Stimulated activated naive CD4-positive, alpha-beta T cell treated with Interleukin-2 at 50 U/mL for 16 hours (primary cell): ENCODE measurements around the gene FGD4.

Experiments used
- DNase-seq: peaks from one replicate; lab custom pipeline; 2025; lab: John Stamatoyannopoulos, UW

The FGD4 gene

DNA sequence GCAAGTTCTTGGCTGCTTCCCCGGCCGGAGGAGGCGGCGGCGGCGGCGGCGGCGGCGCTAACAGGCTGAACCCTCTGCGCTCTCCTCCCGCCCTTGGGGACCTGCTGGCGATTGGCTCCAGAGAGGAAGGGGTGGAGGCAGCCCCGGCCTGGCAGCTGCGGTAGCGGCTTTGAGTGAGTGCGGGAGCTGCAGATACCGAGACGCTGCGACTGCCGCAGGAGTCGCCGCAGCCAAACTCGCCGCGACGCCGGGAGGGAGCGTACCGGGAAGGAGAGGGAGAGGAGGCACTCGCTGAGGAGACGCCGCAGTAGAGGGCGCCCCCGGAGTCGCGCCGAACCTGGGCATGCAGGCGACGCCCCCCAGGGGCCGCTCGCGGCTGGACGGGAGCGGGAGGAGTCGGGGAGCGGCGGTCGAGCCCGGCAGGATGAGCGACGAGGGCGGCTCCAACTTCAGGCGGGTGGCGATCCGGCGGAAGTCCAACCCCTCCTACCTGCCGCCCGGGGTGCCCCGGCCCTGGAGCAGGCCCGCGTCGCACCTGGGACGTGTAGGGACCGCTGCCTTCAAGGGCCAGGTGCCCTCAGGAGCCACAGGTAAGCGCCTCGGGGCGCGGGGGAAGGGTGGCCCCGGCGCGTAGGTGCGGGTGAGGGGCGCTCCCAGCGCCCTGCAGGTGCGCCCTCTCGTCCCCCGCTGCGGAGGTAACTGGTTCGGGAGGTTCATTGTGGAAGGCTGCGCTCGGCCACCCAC is at the start of gene FGD4:
Gene FGD4, plus strand, starts transcription at position 189 of the 744 bp plus-strand sequence.
- DNase-seq, result peak; percentile 41

DNA sequence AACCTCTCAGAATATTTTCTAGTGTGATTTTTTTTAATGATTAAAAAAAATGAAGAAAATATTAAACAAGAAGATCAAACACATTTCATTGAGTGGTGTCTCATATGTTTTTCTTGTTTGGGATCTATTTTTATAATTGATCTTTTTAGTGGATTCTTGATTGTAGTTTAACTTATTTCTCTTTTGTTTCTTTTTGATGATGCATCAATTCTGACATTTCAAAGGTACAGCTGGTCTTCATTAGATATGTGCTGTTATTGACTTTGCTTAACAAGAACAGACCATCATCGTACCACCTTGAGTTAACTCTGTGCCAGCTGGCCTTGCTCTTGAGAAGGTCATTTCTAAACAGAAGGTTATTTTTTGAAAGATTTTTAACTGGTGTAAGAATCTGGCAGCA is 45.8 kb upstream of the FGD4 start:
- DNase-seq, result no peak

DNA sequence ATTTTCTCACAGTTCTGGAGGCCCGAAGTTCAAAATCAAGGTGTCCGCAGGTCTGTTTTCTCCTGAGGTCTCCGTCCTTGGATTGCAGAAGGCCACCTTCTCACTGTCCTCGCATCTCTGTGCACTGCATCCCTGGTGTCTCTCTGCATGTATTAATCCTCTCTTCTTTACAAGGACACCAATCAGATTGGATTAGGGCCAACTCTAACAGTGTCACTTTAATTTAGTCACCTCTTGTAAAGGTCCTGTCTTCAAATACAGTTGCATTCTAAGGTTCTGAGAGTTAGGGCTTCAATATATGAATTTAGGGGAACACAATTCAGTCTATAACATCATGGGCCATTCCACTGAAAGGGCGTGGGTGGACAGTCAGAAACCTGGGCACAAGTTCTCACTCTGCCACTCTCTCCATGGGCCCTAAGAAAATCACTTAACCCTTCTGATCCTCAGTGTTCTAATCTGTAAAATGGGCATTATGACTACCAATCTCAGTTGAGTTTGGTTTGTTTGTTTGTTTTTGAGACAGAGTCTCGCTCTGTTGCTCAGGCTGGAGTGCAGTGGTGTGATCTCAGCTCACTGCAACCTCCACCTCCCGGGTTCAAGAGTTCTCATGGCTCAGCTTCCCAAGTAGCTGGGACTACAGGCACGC is 41.6 kb upstream of the FGD4 start:
- no peak for DNase-seq

DNA sequence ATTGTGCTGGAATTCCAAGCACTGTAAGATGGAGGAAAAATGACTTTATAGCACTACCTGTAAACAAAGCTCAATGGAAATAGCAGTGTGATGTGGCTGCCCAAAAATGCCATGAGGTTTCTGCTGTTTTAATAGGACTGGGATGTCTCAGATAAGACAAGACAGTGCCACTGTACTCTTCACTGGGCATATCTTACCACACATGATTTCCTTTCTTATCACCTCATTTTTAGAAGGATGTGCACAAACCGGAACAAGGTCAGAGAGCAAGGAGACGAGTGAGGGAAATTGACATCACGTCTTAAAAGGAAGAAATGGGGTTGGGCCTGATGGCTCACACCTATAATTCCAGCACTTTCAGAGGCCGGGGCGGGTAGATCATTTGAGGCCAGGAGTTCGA is 38.4 kb upstream of the FGD4 start:
- no peak for DNase-seq

DNA sequence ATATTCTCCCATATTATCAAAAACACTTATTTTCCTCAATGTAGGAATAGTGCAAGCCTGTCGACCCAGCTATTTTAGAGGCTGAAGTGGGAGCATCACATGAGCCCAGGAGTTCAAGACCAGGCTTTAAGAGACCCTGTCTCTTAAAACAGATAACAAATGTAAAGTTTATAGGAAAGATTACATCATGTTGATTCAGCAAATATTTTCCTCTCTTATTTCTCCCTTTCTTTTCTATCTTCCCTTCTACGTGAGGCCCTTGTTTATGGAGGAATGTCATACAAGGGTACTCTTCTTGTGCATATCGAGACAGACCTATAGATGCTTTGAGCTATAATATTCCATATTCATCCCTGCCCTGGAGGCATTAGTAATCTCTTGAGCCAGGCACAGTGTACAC is 36.5 kb upstream of the FGD4 start:
- DNase-seq, result no peak

DNA sequence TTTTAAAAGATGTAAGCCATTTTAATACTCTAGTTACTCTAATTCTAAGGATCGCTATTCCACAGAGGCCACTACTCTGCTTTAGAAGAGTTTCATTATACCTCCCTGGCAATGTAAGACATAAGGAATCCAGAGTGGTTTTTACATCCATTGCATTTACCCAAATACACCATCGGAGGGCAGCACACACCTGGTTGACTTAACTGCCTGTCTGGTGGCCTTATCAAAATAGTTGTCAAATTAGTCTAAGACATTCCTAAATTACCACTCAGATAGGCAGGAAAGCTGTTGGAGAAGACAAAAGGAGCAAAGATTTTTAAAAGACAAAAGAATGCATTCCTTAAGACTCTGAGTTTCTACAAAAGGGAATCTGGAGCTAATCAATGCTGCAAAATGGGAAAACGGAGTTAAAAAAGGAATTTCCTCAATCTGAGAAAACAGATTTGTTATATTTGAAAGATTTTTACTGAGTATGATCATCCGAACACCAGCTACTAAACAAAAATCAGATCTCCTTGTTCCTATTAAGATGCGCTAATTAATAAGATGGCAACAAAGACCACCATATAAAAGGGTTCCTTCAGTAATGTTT is 33.8 kb upstream of the FGD4 start:
- no peak for DNase-seq

DNA sequence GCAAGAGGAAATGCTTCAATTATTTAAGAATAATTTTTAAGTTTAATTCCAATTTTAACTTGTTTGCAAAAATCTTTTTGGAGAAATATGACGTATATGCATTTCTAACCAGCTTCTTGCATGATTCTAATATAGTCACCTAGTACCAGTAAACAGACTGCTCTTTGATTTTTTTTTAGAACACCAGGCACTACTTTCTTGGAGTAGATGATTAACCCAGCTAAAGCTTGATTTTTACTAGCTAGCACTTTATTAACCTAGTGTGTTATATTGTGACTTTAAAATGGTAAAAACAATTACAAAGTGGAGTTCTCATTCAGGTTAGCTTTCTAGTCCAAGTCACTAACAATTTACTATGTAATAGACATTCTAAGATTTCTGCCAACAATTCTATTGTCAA is 32.6 kb upstream of the FGD4 start:
- no peak for DNase-seq

DNA sequence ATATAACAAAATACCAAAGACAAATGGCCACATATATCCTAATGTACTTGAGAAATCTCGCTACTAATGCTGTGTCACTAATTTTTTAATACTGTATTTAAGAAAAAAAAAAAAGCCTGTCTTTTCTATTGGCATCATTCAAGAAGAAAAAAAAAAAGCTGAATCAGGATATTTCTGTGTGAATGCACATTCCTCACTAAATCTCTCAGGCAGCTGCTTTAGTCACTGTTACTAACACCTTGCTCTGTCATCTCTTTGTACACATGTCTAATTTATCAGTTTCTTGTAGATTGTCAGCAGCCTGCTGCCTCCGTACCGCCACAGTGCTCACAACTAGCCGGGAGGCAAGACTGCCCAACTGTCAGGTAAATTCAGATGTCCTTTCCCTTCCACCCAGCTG is 32.0 kb upstream of the FGD4 start:
- no peak for DNase-seq

DNA sequence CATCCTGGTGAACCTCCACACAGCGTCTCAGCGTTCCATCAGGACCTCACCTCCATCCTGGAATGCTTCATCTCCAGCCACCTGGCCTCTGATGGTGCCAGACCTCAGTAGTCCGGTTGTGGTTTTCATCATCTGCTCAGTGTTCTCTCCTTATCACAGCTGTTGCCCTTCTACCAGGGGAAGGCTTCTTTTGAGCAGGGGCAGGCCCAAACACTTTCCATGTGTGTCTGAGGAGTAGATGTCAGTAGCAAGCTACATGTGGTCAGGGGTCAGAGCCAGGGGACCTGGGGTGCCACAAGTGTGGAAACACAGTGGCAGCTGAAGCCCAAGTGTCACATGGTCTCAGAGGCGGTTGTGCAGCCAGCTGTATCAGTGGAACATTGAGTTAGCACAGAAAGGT is 30.2 kb upstream of the FGD4 start:
- no peak for DNase-seq

DNA sequence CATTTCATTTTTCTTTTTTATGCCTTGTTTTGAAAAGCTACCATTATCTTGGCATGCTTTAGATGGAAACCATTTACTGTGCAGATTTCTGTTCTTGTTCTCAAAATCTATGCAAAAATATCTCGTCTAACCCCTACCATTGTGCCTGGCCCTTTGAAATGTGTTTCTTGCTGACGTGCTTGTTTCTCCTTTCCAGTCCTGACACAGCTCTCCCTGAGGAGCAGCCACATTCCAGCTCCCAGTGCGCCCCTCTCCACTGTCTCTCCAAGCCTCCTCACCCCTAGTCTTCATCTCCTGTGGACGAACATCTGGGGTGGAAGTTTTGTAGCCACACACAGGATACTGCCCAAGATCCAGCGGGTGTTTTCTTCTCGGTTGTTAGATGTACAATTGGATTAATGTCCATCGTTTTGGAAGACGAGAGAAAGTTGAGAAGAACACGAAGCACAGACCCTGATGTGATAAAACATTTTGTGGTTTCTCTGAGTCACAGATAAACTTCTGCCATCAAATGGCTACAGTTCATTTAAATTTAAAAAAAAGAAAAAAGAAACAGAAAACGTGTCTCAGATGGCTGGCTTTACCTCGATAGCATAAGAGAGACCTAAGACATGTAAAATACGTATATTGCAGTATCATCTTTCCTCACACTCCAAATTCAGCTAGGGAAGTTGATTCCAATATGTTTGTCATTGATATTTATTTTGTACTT is 21.9 kb upstream of the FGD4 start:
- no peak for DNase-seq

DNA sequence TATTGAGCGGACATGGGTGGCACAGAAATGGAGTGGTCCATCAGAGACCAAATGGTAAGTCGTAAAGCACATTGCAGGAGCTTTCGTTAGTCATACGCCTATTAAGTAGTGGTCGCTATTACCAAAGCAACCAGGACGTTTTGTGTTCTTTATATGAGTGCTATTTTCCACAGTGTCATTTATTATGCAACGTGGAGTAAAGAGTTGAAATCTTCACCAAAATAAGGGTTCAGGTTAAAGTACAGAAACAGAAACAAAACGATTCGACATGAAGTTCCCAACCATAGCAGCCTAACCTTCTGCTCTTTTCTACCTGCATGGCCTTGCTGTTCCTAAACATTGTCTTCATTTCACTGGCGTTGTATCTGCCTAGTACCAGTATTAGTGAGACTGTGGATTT is 20.1 kb upstream of the FGD4 start:
- no peak for DNase-seq

DNA sequence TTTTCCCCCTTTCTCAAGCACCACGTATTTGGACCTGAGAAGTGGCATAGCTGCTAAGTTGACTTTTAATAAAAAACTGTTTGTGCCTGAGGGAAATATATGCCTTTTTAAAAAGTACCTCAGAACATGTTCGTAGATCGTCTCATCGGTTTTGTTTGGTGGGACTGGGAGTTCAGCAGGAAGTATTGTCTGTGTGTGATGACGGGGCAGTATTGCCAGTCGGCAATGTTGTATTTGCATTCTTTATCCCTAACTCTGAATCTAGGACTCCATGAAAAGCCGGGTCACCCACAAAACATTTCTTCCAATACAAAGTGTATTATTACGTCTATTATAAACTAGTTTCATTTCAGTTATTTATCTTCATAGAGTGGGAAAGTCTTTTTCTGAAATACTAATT is 19.7 kb upstream of the FGD4 start:
- no peak for DNase-seq

DNA sequence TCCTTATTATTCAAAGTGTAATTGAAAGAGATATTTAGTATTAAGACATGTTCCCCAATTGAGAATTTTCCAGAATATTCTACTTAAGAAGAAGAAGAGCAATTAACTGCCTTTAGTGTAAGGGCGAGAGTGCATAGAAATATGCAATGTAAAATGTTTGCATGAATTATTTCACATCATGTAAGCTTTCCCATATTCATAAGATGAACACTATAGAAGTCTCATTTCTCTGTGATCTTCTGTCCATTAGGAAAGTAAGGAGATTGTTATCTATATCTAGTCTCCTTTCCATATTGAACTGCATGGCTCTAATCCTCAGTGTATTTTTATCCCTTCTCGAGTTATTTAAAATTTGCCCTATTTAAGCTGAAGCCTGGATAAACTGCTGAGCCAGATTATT is 17.1 kb upstream of the FGD4 start:
- no peak for DNase-seq

DNA sequence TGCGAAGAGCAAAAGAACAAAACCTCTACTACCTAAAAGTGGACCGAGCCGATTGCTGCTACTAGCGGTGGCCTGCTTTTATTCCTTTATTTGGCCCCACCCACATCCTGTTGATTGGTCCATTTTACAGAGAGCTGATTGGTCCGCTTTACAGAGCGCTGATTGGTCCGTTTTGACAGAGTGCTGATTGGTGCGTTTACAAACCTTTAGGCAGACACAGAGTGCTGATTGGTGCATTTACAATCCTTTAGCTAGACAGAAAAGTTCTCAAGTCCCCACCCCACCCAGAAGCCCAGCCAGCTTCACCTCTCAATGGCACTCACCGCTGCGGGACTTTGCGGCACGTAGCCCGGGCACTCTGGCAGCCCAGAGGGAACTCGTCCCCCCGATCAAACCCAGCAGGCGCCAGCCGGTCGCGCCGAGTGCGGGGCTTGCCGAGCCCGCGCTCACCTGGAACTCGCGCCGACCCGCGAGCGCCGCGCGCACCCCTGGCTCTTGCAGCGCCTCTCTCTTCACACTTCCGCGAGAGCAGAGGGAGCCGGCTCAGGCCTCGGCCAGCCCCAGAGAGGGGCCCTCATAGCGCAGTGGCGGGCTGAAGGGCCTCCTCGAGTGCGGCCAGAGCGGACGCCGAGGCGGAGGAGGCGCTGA is 8.7 kb upstream of the FGD4 start:
- DNase-seq, result no peak

DNA sequence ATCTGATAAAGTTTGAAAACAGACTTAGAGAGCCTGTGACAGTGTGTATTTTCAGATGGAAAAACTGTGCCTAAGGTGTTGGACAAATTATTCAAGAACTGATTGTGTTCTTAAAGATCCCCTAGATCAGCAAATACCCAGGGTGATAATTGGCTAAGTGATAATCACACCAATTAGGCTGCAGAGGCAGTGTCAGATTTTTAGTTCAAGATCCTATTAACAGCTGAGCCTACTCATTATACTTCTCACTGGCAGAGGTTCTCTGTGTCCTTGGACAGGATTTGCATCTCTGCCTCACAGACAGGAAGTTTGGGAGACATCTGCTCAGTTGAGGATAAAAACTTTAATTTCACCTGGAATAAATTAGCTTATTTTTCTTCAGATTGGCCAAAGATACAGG is 4.3 kb upstream of the FGD4 start:
- no peak for DNase-seq

DNA sequence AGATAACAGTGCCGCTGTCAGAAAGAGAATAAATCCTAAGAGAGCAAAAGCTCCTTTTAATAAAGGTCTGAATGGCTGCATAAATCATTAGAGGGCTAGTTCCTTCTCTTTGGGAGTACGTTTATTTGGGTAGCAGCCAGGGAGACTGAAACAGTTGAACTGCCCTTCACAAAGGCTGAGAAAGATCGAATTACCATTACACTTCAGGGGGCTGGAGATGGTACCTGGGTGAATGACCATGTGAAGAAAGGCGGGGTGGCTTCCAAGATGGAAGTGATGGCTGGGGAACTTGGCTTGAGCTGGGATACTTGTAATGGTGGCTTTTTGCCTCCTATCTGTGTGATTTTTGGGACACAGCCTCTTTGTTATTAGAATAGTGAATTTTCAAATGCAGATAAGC is 1.7 kb upstream of the FGD4 start:
- no peak for DNase-seq

DNA sequence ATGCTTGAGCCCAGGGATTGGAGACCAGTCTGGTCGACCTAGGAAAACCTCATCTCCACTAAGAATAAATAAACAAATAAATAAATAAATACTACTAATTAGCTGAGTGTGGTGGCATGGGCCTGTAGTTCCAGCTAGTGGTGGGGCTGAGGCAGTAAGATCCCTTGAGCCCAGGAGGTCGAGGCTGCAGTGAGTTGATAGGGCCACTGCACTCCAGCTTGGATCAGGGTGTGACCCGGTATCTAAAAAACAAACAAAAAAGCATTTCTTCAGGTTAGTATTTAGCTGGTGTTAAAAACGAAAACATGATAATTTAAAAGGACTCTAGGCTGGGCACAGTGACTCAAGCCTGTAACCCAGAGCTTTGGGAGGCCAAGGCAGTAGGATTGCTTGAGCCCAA is 1.2 kb upstream of the FGD4 start:
- no peak for DNase-seq

DNA sequence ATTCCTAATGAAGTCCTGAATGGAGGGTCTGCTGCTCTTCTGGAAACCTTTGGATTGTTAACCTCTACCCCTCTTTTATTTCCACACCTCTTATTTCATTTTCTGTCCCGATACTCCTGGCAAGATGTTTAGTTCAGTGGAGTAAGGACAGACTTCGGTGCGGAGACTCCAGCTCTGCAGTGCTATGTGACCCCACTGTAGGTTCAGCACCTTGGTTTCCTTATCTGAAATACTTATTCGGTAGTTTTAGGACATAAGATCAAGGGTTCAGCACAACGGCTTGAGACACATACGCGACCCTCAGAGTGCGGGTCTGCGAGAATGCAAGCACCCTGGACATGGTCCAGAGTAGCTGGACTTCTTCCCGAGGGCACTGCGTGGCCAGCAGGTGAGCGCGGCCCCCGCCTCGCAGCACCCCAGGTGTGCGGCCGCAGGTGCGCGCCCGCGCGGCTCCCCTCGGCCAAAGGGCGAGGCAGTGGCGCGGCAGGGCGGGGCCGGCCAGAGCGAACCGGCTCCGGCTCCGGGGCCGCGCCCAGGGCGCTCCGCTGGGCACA is 465 bp upstream of the FGD4 start:
- no peak for DNase-seq

DNA sequence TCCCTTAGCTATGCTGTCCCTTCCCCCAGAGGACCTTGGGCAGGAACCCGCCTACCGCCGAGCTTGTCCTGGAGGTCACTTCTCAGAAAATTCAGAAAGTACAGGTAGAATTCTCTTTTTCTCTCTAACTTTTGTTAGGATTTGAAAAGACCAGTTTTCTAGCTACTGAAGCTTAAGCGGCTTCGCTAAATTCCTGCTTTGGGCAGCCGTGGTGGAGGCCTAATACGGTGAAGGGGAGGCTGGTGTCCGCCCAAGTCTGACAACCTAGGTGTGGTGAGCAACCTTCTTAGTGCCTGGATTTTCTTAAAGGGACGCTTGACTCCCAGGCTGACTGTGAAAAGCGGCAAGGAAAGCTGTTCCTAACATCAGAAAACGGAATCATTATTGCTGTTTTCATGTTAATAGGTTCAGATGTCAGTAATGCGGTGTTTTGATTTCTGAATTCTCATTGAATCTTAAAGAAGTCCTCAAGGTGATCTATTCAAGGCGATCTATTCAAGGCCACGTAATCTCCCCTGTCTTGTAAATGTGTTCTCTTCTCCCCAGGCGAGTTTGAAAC is 835 bp downstream of the FGD4 start:
- no peak for DNase-seq

DNA sequence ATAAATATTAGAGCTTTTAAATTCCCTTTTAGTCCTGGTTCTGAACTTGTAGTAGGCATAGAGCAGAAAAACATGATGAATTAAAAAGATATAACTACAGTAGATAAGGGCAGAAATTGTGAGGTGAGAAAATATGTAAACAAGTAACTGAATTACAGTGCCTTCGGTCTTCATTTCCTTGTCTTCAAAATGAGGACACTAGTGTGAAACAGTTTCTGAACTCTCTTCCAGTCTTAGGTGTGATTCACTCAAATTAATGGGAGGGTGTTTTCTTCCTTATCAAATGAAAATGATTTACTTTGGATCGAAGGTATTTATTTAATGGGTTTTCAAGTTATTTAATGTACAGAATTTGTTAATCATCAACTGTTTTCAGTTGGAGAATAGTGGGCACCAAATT is 1.5 kb downstream of the FGD4 start:
- no peak for DNase-seq

DNA sequence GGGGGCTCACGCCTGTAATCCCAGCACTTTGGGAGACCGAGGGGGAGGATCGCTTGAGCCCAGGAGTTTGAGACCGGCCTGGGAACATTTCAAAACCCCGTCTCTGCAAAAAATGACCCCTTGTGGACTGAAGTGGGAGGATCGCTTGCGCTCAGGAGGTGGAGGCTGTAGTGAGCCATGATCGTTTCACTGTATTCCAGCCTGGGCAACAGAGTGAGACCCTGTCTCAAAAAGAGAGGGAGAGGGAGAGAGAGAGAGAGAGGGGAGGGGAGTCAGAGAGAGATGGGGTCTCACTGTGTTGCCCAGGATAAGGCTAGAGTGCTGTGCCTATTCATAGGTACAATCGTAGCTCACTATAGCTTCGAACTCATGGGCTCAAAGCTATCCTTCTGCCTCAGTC is 2.8 kb downstream of the FGD4 start:
- DNase-seq, result no peak

DNA sequence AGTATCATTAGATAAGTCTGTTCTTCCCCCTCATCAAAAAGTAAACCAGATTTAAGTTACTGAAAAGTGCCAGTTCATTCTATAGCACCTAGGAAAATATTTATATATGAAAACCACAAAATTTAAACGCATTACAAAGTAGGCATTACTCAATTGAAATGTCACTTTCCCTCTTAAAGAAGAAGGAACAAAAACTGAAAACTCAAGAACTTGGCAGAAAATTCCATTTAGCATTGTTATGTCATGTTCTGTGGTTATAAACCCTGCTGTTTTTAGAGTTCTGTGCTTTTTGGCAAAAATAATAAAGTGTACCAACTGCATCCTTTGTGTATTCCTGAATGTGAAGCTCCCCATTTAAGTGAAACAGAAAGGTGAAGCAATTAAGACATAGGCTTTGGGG is 3.6 kb downstream of the FGD4 start:
- no peak for DNase-seq
